ENCODE measurements around the gene UBASH3B.

Gene UBASH3B

GRCh38 chr11:122734848-122735496 is 79.5 kb downstream of the UBASH3B start:
- Histone ChIP-seq H3K27me3 (replicated peaks; ENCODE audit: control insufficient read depth, insufficient read depth, low read length) (no peaks in the 10 kb centered on the region), H3K4me3 (replicated peaks; ENCODE audit: low read depth, low read length) (no peak overlapping the region), H3K36me3 (ENCODE audit: control insufficient read depth, insufficient read depth, low read length) (no peaks in the 10 kb centered on the region)
- TF ChIP-seq, protein P1, sequence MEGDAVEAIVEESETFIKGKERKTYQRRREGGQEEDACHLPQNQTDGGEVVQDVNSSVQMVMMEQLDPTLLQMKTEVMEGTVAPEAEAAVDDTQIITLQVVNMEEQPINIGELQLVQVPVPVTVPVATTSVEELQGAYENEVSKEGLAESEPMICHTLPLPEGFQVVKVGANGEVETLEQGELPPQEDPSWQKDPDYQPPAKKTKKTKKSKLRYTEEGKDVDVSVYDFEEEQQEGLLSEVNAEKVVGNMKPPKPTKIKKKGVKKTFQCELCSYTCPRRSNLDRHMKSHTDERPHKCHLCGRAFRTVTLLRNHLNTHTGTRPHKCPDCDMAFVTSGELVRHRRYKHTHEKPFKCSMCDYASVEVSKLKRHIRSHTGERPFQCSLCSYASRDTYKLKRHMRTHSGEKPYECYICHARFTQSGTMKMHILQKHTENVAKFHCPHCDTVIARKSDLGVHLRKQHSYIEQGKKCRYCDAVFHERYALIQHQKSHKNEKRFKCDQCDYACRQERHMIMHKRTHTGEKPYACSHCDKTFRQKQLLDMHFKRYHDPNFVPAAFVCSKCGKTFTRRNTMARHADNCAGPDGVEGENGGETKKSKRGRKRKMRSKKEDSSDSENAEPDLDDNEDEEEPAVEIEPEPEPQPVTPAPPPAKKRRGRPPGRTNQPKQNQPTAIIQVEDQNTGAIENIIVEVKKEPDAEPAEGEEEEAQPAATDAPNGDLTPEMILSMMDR (IDR thresholded peaks at IDR 0.05; ENCODE audit: insufficient read depth, low read length, poor library complexity, severe bottlenecking), result no peak
- DNase-seq (ENCODE audit: extremely low read depth, insufficient read length), result no peak

GRCh38 chr11:122737951-122738693 is 82.6 kb downstream of the UBASH3B start:
- Histone ChIP-seq H3K36me3 (ENCODE audit: control insufficient read depth, insufficient read depth, low read length) (no peaks in the 10 kb centered on the region), H3K27me3 (replicated peaks; ENCODE audit: control insufficient read depth, insufficient read depth, low read length) (no peaks in the 10 kb centered on the region), H3K4me3 (replicated peaks; ENCODE audit: low read depth, low read length) (no peak overlapping the region)
- TF ChIP-seq, protein P1 (IDR thresholded peaks at IDR 0.05; ENCODE audit: insufficient read depth, low read length, poor library complexity, severe bottlenecking), result no peak
- DNase-seq (ENCODE audit: extremely low read depth, insufficient read length), result no peak

DNA sequence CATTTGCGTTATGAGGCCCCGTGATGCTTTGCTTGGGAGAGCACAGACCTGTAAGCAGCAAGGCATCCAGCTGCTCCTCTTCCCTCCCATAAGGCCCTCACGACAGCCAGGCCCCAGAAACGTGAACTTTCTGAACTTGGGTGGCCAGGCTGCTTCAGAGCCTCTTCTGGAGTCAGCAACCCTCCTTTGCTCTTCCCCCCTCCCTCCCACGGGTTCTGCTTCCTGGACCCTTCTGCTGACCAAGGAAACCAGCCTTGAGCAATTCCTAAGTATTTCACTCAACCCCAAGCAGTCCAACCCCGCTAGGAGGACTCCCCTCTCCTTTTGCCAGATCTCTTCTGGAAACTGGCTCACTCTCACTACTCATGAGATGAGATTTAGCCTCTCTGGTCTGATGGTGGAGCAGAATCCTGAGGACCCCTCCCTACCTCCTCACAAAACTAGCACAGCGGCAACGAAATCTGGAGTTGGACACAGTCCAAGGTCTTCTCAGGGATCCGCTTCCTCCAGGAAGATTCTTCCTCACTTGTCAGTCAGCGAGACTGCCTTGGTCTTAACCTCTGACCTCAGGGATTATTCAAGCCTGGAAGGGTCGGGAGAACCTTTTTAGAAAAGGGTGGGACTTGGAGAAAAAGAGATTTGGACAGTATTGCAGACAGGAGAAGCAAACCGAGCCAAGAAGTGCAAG is 86.2 kb downstream of the UBASH3B start:
- no peaks in the 10 kb centered on the region for H3K36me3 ChIP-seq (ENCODE audit: control insufficient read depth, insufficient read depth, low read length)
- TF ChIP-seq, protein P1 (IDR thresholded peaks at IDR 0.05; ENCODE audit: insufficient read depth, low read length, poor library complexity, severe bottlenecking), result no peak
- no peaks in the 10 kb centered on the region for H3K27me3 ChIP-seq (replicated peaks; ENCODE audit: control insufficient read depth, insufficient read depth, low read length)
- DNase-seq (ENCODE audit: extremely low read depth, insufficient read length), result no peak
- no peak overlapping the region for H3K4me3 ChIP-seq (replicated peaks; ENCODE audit: low read depth, low read length)

DNA sequence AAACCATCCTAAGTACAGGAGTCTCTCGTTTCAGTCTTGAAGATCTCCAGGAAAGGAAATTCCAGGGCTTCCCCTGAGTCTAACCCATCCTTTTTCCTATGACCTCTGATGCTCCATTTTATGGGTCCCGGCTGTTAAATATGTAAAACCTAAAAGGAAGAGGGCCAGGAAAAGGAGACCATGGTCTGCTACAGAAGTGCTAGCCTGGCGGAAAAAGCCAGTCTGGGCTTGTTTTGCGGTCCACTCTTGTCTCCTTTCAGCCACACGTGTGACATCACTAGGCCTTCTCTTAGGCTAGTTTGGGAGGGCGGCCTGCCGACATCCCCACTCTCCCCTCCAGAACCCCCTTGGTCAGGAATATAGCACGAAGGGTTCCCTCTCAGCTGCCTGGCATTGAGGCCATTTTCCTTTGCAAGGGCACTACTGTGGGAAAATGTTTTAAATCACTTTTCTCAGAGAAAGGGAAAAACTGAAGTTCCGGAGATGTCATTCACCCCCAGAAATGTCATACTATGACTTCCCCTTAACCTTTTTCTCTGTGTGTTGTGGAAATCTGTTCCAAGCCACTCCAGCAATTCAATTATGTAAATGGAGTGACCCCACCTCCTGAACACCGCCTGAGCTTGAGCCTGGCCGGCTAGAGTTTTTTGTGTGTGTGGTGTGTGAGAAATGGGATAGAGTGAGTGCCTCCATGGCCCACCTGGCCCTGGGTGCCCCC is 86.9 kb downstream of the UBASH3B start:
- TF ChIP-seq, protein P1 (IDR thresholded peaks at IDR 0.05; ENCODE audit: insufficient read depth, low read length, poor library complexity, severe bottlenecking), result no peak
- DNase-seq (ENCODE audit: extremely low read depth, insufficient read length), result no peak
- Histone ChIP-seq H3K36me3 (ENCODE audit: control insufficient read depth, insufficient read depth, low read length) (no peaks in the 10 kb centered on the region), H3K27me3 (replicated peaks; ENCODE audit: control insufficient read depth, insufficient read depth, low read length) (no peaks in the 10 kb centered on the region), H3K4me3 (replicated peaks; ENCODE audit: low read depth, low read length) (no peak overlapping the region)

DNA sequence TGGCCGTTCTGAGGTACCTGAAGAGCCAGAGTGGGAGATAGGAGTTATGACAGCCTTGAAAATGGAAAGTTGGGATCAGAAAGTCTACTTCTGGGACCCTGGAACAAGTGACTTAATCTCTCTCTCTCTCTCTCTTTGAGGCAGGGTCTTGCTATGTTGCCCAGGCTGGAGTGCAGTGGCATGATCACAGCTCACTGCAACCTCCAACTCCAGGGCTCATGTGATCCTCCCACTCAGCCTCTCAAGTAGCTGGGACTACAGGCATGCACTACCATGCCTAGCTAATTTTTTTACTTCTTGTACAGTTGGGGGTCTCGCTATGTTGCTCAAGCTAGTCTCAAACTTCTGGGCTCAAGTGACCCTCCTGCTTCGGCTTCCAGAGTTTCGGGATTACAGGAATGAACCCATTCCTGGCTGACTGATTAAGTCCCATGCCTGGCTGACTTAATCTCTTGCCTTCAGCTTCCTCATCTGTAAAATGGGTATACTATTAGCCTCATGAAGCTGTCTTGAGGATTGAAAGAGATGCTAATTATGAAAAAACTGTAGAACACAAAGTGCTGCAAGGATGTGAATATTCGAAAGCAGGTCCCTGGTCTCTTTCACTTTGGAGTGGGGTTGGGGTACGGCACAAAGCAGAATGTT is 87.7 kb downstream of the UBASH3B start:
- H3K27me3 ChIP-seq (replicated peaks; ENCODE audit: control insufficient read depth, insufficient read depth, low read length), result no peaks in the 10 kb centered on the region
- no peak overlapping the region for H3K4me3 ChIP-seq (replicated peaks; ENCODE audit: low read depth, low read length)
- TF ChIP-seq, protein P1 (IDR thresholded peaks at IDR 0.05; ENCODE audit: insufficient read depth, low read length, poor library complexity, severe bottlenecking), result no peak
- H3K36me3 ChIP-seq (ENCODE audit: control insufficient read depth, insufficient read depth, low read length), result no peaks in the 10 kb centered on the region
- no peak for DNase-seq (ENCODE audit: extremely low read depth, insufficient read length)

All from GM06990 (cell line).